SHP77 (cell line): ENCODE data around the gene LONRF2.
"Not testable (repeated sequence)": the region's sequence is repeated elsewhere in the genome, so short reads cannot be mapped to it uniquely, and the experiment has no call there.

Experiments used
- DNase-seq, 2 experiments: peaks; one replicate each; lab custom pipeline; 2025; lab: John Stamatoyannopoulos, UW

LONRF2 gene

GRCh38 chr2:100321866-100322820, at the start of gene LONRF2:
LONRF2 (minus strand) TSS chr2:100322501; CDS start chr2:100322093, 408 bp downstream.
- DNase-seq, result peak; percentile 24 to 52

- DNase-seq, result no peak
Observed at GRCh38 chr2:100367163-100367562, 44.9 kb upstream of the LONRF2 start.

GRCh38 chr2:100365434-100365833, 43.1 kb upstream of the LONRF2 start:
- DNase-seq, result peak in 1 of 2 experiments; percentile 6

GRCh38 chr2:100362269-100362668, 40.0 kb upstream of the LONRF2 start:
- not testable (repeated sequence) for DNase-seq

GRCh38 chr2:100359576-100359975, 37.3 kb upstream of the LONRF2 start:
- DNase-seq, result no peak

- no peak for DNase-seq
Observed at GRCh38 chr2:100358554-100358953, 36.3 kb upstream of the LONRF2 start.

- DNase-seq, result no peak
Observed at GRCh38 chr2:100352521-100352920, 30.2 kb upstream of the LONRF2 start.

- no peak for DNase-seq
Observed at GRCh38 chr2:100350661-100351185, 28.4 kb upstream of the LONRF2 start.

GRCh38 chr2:100345144-100345543, 22.8 kb upstream of the LONRF2 start:
- not testable (repeated sequence) for DNase-seq

GRCh38 chr2:100344433-100344832, 22.1 kb upstream of the LONRF2 start:
- DNase-seq, result no peak

- not testable (repeated sequence) for DNase-seq
Observed at GRCh38 chr2:100342466-100342865, 20.2 kb upstream of the LONRF2 start.

GRCh38 chr2:100339823-100340222, 17.5 kb upstream of the LONRF2 start:
- no peak for DNase-seq

- no peak for DNase-seq
Observed at GRCh38 chr2:100334929-100335328, 12.6 kb upstream of the LONRF2 start.

- no peak for DNase-seq
Observed at GRCh38 chr2:100327742-100328141, 5.4 kb upstream of the LONRF2 start.

- DNase-seq, result peak; percentile 35 to 73
Observed at GRCh38 chr2:100321179-100321865, 979 bp downstream of the LONRF2 start.

GRCh38 chr2:100320547-100321178, 1.6 kb downstream of the LONRF2 start:
- DNase-seq, result peak; percentile 4 to 36

- DNase-seq, result no peak
Observed at GRCh38 chr2:100317634-100318033, 4.7 kb downstream of the LONRF2 start.

GRCh38 chr2:100309973-100310719, 12.2 kb downstream of the LONRF2 start:
- DNase-seq, result no peak

GRCh38 chr2:100309311-100309710, 13.0 kb downstream of the LONRF2 start:
- DNase-seq, result no peak

GRCh38 chr2:100303744-100304143, 18.6 kb downstream of the LONRF2 start:
- no peak for DNase-seq

- no peak for DNase-seq
Observed at GRCh38 chr2:100302585-100302892, 19.8 kb downstream of the LONRF2 start.
